Muscle of back (tissue), 11 donors: ENCODE data around the gene TRHDE. TPM values are rescaled to one million over a fixed set of nuclear protein-coding genes. Genes with fewer than 3 reads are reported as not detected.
"Not testable (repeated sequence)": the region's sequence is repeated elsewhere in the genome, so short reads cannot be mapped to it uniquely, and the experiment has no call there.

Experiments used
- DNase-seq, 3 donors: peaks; one replicate each; pipeline versions ENCODE4 v3.0.0 to v3.0.0-alpha.2; 2013
- polyA plus RNA-seq, 10 donors: library from polyadenylated mRNA; unstranded; fragments of 120-200 nt; gene quantifications; one replicate each; pipeline ENCODE4 v1.2.1, GENCODE V29; 2013; ENCODE audit not compliant: insufficient read length in 10 of 10

TRHDE gene
- polyA plus RNA-seq, 10 donors: 0.37 to 2.1 (median 0.74) TPM

DNA sequence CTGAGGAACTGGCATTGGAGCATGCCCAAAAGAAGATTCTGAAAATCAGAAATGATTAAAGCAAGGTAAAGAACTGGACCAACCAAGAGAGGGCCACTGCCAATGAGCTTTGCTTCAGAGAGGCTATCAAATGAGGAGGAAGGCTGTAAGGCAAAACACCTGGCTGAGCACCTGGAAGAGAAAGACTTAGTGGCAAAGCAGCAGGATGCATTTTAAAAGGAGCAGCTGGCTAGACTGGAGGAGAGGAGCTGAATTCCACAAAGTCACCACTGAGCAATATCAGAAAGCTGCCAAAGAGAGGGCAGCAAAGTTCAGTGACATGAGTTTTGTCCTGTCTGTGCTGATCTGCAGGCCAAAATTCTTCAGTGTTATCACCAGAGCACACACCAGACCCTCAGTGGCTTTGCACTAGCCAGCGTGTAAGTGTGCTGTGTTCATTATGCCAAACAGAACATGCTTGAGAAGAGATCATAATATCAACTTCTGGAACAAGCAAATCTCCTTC is 338.7 kb downstream of the TRHDE start:
- no peak for DNase-seq

- no peak for DNase-seq
Measured at GRCh38 chr12:72612171-72612570, 340.0 kb downstream of the TRHDE start.

DNA sequence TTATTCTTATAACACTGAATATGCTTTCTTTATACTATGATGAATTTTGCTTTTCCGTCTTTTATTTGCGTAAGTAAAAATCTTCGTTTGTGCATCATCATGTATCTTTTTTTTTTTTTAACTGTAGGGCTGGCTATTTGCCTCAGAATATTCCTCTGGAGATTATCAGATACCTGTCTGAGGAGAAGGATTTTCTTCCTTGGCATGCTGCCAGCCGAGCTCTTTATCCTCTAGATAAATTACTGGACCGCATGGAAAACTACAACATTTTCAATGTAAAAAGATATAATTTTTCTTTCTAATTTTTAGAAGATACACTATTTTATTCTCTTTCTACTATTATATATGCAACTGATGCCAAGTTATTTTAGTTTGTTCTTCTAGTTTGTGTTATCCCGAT is 346.6 kb downstream of the TRHDE start:
- no peak for DNase-seq

- DNase-seq: no peak
Measured at GRCh38 chr12:72622556-72622955, 350.4 kb downstream of the TRHDE start.

DNA sequence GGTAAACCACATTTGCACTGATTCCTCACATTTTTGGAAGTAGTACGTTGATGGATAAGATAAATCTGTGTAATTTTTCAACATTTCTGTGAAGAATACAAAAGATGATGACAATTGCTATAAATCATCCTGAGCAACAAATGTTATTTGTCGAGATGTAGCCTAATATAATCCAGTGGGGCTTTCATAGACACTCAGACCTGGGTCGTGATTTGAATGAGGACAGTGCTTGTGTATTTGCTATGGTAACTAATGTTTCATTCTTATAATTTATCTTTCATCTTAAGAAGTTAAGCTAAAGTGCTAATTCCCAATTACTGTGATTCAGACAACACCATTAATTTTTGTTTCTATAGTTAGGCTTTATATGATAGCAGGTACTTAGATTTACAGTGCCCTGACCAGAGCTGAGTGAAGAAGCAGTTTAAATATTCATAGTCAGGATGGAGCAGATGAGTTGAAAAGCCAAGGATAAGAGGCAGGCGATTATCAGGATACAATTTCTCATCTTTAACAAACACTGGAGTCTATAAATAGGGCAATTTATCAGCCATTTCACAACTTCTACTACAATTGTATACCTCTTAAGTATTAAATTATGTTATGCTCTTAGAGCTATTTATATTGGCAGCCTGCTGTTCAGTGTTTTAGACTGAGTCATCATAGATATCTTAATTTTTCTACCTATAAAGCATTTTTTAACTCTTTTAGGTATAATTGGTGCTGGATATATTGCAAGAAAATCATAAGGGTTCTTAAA is 359.9 kb downstream of the TRHDE start:
- no peak for DNase-seq

DNA sequence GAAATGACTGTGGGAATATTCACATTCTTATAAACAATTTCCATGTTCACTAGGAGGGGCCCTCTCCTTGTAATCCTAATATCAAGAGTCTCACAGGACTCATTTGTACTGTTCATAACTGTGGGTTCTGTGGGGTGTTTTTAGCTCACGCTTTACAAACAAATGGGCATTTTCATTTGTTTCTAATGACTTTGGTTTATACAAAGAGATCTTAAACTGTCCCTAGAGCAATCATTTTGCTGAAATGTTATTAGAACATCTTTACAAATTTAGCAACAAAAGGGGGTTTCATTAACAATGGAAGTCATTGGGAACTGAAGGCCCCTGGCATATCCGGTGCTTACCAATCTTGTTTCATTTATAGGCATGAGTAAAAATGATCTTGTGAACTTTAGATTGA is 370.5 kb downstream of the TRHDE start:
- no peak for DNase-seq

DNA sequence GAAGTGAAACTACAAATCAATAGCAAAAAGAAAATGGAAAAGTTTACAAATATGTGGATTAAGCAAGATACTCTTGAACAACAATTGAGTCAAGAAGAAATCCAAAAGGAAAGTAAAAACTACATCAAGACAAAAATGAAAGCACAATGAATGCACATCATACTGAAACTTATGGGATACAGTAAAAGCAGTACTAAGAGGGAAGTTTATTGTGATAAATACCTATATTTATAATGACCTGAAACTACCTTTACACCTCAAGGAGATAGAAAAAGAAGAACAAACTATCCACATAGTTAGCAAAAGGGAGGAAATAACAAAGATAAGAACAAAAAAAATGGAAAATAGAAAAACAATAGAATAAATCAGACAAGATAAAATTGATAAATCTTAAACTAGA is 375.0 kb downstream of the TRHDE start:
- no peak for DNase-seq

- no peak for DNase-seq
Measured at GRCh38 chr12:72658615-72659014, 386.4 kb downstream of the TRHDE start.

DNA sequence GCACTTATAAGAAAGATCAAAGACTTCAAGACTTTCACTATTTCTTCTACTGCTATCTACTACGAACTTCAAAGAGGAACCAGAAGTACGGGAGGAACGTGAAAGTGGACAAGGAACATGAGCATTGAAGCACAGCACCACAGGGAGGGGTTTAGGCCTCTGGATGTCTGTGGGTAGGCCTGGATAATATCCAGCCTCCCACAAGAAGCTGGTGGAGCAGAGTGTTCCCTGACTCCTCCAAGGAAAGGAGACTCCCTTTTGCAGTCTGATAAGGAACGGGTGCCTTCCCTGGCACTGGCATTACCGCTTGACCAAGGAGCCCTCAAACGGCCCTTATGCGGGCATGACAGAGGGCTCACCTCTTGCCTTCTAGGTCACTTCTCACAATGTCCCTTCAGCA is 388.0 kb downstream of the TRHDE start:
- DNase-seq: not testable (repeated sequence)

DNA sequence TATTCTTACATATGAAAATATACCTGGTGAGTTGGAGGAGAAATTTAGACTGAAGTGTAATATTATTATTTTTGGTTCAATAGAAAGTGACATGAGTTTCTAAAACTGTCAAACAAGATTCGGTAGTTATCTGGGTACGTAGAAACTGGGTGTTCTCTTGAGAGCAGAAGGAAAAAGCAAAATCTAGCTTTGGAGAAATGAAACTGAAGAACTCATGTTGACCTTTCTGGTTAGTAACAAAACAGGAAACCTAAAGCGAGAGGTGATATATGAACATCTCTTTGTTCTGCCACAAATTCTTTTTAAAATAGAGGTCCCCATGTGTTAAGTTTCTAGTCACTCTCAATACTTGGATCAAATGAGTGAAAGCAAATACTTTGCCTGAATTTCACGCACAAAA is 401.7 kb downstream of the TRHDE start:
- peak; percentile 1 to 8 (median 7) for DNase-seq

GRCh38 chr12:72676556-72676955 is 404.4 kb downstream of the TRHDE start:
- DNase-seq: no peak

DNA sequence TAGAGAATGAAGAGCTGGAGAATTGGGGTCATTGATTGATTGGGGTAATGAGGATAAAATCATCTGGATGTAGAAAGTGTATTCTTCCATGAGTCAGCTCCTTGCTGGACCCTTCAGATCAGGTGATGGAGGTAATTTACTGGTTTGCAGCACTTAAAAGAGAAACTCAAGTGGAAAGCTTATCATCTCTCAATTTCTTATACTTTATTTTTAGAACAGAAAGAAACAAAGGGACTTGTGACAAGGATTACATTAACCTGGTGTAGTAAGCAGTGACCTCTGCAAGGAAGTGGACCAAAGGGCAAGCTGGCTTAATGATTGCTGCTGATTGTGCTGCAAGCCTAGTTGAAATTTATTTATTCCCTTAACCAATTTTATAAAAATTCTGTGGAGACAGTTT is 405.0 kb downstream of the TRHDE start:
- no peak for DNase-seq

GRCh38 chr12:72677846-72678245 is 405.7 kb downstream of the TRHDE start:
- no peak for DNase-seq

GRCh38 chr12:72679147-72679757 is 407.1 kb downstream of the TRHDE start:
- no peak for DNase-seq

- DNase-seq: no peak
Measured at GRCh38 chr12:72681028-72681427, 408.9 kb downstream of the TRHDE start.

DNA sequence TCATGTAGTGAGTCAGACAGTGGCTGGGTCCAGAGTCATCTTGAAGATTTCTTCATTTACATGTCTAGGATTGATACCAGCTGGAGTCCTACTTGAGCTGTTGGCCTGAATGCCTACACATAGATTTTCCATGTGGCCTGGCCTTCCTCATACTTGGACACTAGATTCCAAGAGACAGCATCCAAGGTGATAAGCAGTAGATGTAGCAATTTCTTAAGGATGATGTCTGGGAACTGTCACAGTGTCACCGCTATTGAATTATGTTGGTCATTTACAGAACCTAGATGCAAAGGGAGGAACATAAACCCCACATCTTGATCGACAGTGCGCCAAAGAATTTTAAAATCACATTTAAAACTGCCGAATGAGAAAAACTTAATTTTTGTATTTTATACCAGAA is 412.3 kb downstream of the TRHDE start:
- no peak for DNase-seq

GRCh38 chr12:72692338-72692737 is 420.2 kb downstream of the TRHDE start:
- DNase-seq: no peak

DNA sequence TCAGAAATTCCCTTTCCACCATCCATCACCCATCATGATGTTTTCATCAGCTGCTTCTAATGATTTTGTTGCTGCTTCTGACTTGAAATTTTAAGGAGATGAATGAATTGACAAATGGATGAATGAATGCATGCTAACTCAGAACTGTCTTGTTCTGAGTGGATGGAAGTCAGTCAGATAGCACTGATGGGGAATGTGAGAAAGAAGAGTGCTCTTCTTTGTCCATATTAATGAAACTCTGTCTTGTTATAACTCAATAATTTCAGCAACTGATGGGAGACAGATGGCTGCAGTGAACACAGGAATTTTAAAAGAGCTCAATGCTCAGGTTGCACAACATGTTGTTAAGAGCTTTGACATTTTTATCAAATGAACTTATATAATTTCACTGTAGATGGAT is 422.0 kb downstream of the TRHDE start:
- DNase-seq: no peak

DNA sequence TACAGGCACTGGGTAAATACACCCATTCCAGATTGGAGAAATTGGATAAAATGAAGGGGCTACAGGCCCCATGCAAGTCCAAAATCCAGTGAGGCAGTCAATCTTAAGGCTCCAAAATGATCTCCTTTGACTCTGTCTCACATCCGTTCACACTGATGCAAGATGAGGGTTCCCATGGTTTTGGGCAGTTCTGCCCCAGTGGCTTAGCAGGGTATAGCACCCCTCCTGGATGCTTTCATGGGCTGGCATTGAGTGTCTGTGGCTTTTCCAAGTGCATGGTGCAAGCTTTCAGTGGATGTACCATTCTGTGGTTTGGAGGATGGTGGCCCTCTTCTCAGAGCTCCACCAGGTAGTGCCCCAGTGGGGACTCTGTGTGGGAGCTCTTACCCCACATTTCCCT is 427.2 kb downstream of the TRHDE start:
- no peak for DNase-seq

DNA sequence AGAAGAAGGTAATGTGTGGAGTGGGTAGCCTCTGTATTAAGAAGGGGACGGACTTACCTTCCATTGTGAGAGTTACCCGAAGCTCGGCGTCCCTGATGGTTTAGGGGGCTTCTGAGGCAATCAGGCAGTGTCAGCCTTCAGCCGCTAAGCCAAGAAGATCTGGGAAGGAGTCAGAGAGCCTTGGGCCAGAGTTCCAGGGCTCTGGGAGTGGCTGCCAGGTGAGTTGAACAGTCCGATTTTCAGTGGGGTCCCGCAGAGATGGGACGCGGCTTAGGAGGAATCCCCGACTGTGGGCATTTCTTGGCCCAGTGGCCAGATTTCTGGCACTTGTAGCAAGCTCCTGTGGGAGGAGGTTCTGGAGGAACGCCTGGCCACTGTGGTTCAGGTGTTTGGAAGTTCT is 439.9 kb downstream of the TRHDE start:
- not testable (repeated sequence) for DNase-seq

GRCh38 chr12:72716221-72716620 is 444.1 kb downstream of the TRHDE start:
- DNase-seq: no peak

DNA sequence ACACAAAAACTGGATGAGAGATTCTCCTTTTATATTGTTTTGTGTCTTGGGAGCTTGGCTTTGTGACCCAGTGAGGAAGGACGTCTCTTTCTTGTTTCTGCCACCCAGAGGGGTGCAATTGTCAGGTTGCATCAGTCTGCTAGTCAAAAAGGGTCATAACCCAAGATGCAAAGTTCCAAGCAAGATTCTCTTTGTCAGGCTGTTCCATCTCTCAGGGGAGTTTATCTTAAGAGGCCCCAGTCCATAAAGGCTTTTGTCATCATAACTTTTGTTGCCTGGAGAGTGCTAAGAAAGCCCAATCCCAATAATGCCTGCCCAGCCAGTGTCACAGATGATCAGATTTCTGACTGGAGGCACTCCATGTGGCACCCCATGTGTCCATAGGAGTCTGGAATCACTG is 444.9 kb downstream of the TRHDE start:
- no peak for DNase-seq
